Spleen (tissue), 7 donors: ENCODE data around the gene ZNF836.
A peak's percentile ranks its signal among the peaks of the same experiment; 100 is the strongest.

Experiments
- CTCF ChIP-seq, 11 experiments: fragments of 200-600 bp in 7 of 11; fragments of 450-650 bp in 4 of 11; sonication (generic) in 4 of 11; IDR thresholded peaks in 8 of 11; conservative IDR thresholded peaks in 3 of 11; 1 replicate in 7 of 11; 2 replicates in 4 of 11; pipeline versions ENCODE4 v1.4.0 to v1.8.0; 2016 to 2021; ENCODE audit warnings: antibody characterized with exemption in 11 of 11, inconsistent platforms in 4 of 11, mild to moderate bottlenecking in 1 of 11
- POLR2AphosphoS5 ChIP-seq, 3 donors: sonication (generic); formaldehyde crosslinking; IDR thresholded peaks; one replicate each; pipeline ENCODE4 v1.5.1; 2017; ENCODE audit warnings: antibody characterized with exemption in 3 of 3
- donor health status: DM: no; HTN: no; CAD: no; lungs with moderate emphysema.
- donor health status: DM: no; HTN: no; CAD: no.
- donor health status: DM: no; HTN: no; CAD: no.

- TF ChIP-seq CTCF (IDR thresholded peaks at IDR 0.05 in 8 of 11, conservative IDR thresholded peaks at IDR 0.05 in 3 of 11) (peak; percentile 75 to 90 (median 87)), POLR2AphosphoS5 (IDR thresholded peaks at IDR 0.05) (peak; percentile 82 to 92 (median 83))
Observed at GRCh38 chr19:52139252-52140031, 32.0 kb downstream of the ZNF836 start, which contains the start of gene ZNF616.
